Body of pancreas (tissue), 4 donors: Measurements from ENCODE around the gene HOXD10. TPM values are rescaled to one million over a fixed set of nuclear protein-coding genes. Genes with fewer than 3 reads are reported as not detected.
A peak's percentile ranks its signal among the peaks of the same experiment; 100 is the strongest.

Source experiments
- ATAC-seq: fragments of 150-250 bp; one replicate; pipeline ENCODE4 v1.9.1; 2016
- DNase-seq, 4 donors: peaks; one replicate each; pipeline ENCODE4 v3.0.0-alpha.2; 2019
- H3K27ac ChIP-seq, 4 donors: fragments of 200-600 bp; sonication (generic); 1 replicate in 3 of 4; 2 replicates in 1 of 4; pipeline versions ENCODE4 v1.5.1 to v1.6.1; 2016 to 2019; ENCODE audit warnings: mild to moderate bottlenecking in 1 of 4, mixed read lengths in 1 of 4, moderate library complexity in 1 of 4
- H3K27me3 ChIP-seq, 2 donors: fragments of 200-600 bp; sonication (generic); one replicate each; pipeline ENCODE4 v1.6.0; 2016; ENCODE audit warnings: mild to moderate bottlenecking in 1 of 2
- H3K36me3 ChIP-seq, 2 donors: fragments of 200-600 bp; sonication (generic); replicated peaks in 1 of 2; 2 replicates each; pipeline ENCODE4 v1.5.1; 2016; ENCODE audit warnings: low read depth in 2 of 2; ENCODE audit not compliant: insufficient read depth in 1 of 2
- H3K4me1 ChIP-seq: fragments of 200-600 bp; sonication (generic); one replicate; pipeline ENCODE4 v1.6.0; 2016
- H3K4me3 ChIP-seq, 2 donors: fragments of 200-600 bp; sonication (generic); 1 replicate in 1 of 2; 2 replicates in 1 of 2; pipeline ENCODE4 v1.5.1; 2016 to 2019
- H3K9me3 ChIP-seq, 3 donors: fragments of 200-600 bp; sonication (generic); 1 replicate in 2 of 3; 2 replicates in 1 of 3; pipeline ENCODE4 v1.5.1; 2016
- POLR2A ChIP-seq, 3 donors: fragments of 450-650 bp; IDR thresholded peaks; one replicate each; pipeline ENCODE4 v1.6.1; 2016; ENCODE audit warnings: antibody characterized with exemption in 3 of 3, mild to moderate bottlenecking in 2 of 3
- WGBS, 2 donors: methylation state at CpG; one replicate each; pipeline ENCODE4 v1.1.5; 2017; 5-methylcytosine and 5-hydroxymethylcytosine counted together
- intact Hi-C: fragments of 100-400 bp; cut with DNase I; formaldehyde crosslinking; loops from one replicate; pipeline ENCODE4 v1.15.1; 2023
- total RNA-seq, 2 donors: library from RNA; depleted of rRNA; stranded (reverse); fragments of >200 nt; gene quantifications; one replicate each; pipeline ENCODE4 v1.1.0, GENCODE V29; 2016
- TF ChIP-seq, protein P1 (sequence below), 7 experiments: fragments of 450-650 bp in 4 of 7; fragments of 200-600 bp in 3 of 7; sonication (generic) in 3 of 7; IDR thresholded peaks; one replicate each; pipeline ENCODE4 v1.5.1; 2016 to 2019; ENCODE audit warnings: antibody characterized with exemption in 7 of 7

HOXD10 gene
- total RNA-seq, 2 donors from 2014 or later = 0.26 TPM; not detected in 1

DNA sequence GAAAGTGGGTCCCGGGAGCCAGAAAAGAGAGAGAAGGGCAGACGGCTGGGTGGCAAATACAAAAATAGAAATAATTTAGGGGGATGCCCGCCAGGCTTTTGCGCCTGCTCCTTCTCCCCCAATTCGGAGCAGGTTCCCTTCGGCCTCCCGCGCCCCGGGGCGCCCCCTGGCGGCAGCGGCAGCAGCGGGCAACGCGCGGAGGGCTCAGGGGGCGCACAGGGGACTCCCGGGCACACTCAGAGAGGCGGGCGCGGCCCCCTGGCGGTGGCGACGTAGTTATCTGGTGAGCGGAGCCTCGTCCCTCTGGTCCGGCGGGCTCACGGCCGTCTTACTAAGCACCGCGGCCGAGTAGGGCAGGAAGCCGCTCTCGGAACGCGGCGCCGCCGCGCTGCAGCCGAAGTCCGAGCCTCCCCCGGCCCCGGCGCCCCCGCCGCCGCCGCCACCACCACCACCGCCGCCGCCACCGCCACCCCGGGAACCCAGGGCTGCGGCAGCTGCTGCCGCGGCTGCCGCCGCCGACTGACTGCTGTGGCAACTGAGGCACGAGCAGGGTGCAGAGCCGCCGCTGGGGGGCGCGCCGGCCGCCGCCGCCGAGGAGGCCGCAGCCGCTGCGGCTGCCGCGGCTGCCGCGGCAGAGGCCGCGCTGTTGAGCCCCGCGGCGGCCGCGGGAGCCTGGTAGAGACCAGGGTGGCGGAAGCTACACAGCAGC, 36.6 kb upstream of the HOXD10 start:
- DNase-seq (peak in 1 of 4 donors; percentile 33), ATAC-seq (peak; percentile 24)
- Histone ChIP-seq H3K4me1 (peaks cover 23% of the 10 kb centered on the region), H3K27me3 (peaks cover 0 to 79% of the 10 kb centered on the region in 2 donors), H3K9me3 (peaks cover 0 to 8% (median 0%) of the 10 kb centered on the region in 3 donors), H3K4me3 (no peak overlapping the region), H3K27ac (no peak overlapping the region), H3K36me3 (no peaks in the 10 kb centered on the region)
- intact Hi-C loops = loop anchor here (10.0 kb wide), 1 partner anchor 715 kb away; no protein-coding TSS in a partner anchor
- WGBS, 2 donors = 2 to 3% methylated on average over 11 to 67 of the region's 86 CpGs
- no peak for TF ChIP-seq POLR2A (IDR thresholded peaks at IDR 0.05)
- TF ChIP-seq, protein P1, sequence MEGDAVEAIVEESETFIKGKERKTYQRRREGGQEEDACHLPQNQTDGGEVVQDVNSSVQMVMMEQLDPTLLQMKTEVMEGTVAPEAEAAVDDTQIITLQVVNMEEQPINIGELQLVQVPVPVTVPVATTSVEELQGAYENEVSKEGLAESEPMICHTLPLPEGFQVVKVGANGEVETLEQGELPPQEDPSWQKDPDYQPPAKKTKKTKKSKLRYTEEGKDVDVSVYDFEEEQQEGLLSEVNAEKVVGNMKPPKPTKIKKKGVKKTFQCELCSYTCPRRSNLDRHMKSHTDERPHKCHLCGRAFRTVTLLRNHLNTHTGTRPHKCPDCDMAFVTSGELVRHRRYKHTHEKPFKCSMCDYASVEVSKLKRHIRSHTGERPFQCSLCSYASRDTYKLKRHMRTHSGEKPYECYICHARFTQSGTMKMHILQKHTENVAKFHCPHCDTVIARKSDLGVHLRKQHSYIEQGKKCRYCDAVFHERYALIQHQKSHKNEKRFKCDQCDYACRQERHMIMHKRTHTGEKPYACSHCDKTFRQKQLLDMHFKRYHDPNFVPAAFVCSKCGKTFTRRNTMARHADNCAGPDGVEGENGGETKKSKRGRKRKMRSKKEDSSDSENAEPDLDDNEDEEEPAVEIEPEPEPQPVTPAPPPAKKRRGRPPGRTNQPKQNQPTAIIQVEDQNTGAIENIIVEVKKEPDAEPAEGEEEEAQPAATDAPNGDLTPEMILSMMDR (IDR thresholded peaks at IDR 0.05) = peak in 6 of 7 experiments; percentile 18 to 45 (median 37)

DNA sequence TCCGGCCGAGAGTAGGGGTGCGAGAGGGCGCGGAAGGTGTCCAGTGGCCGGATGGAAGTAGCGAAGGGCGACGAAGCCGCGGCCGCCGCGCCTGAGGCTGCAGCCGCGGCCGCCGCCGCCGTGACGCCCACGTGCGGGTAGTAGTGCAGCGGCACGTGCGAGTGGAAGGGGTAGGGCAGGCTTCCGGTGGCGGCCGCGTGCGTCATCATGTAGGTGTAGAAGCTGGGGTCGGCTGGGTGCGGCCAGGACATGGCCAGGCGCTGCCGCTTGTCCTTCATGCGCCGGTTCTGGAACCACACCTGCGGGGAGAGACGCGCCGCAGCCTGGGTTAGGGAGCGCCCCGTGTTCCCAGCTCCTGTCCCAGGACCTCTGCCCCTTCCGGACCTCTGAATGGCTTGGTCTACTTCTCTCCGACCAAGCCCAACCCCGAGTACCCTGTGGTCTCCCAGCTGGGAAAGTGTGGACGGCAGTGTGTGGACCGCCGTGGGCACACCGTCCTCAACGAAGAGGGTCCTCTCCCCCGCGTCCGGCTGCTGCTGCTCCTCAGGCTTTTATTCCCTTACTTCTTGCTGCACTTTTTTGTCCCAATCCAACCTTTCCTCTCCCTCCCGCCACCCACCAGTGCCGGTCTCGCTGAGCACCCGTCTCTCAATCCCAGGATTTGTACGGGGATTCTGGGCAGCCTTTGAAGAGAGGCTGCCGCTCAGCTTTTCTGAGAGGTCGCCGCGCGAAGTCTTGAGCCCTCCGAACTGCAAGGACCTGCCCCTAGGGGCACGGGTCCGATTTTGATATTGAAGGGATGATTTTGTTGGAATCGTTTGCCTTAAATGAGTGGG, 35.8 kb upstream of the HOXD10 start:
- 7 to 14% methylated on average over 24 to 67 of the region's 68 CpGs for WGBS, 2 donors
- ATAC-seq = peak; percentile 35
- TF ChIP-seq POLR2A (IDR thresholded peaks at IDR 0.05) = no peak
- TF ChIP-seq, protein P1 (IDR thresholded peaks at IDR 0.05) = no peak
- Histone ChIP-seq H3K4me3 (no peak overlapping the region), H3K9me3 (peaks cover 0 to 8% (median 0%) of the 10 kb centered on the region in 3 donors), H3K27me3 (peaks cover 0 to 85% of the 10 kb centered on the region in 2 donors), H3K27ac (no peak overlapping the region), H3K4me1 (peaks cover 27% of the 10 kb centered on the region), H3K36me3 (no peaks in the 10 kb centered on the region)
- DNase-seq = no peak
- intact Hi-C loops = loop anchor here (10.0 kb wide), 1 partner anchor 716 kb away; no protein-coding TSS in a partner anchor

DNA sequence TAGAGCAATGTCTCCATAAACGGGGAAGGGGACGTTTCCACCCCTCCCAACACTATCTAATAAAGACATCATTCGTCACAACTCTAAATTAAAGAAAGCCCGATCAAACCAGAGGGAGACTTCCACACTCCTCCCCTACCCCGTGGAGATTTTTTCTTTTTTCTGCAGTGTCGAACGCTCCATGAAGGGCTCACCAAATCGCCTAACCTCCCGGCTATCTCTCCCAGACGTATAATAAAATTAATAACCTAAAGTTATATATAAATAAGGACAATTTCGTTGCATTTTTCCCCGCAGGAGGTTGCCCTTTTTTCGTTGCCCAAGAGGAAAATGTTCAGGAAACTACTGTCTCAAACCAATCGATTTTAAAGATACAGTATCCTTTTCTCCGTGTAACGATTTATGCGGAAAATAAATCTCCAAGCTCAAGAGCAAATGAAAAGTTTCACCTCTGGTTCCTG, 35.2 kb upstream of the HOXD10 start:
- Histone ChIP-seq H3K27ac (no peak overlapping the region), H3K4me1 (peaks cover 34% of the 10 kb centered on the region), H3K9me3 (peaks cover 0 to 8% (median 0%) of the 10 kb centered on the region in 3 donors), H3K36me3 (no peaks in the 10 kb centered on the region), H3K27me3 (peaks cover 0 to 88% of the 10 kb centered on the region in 2 donors), H3K4me3 (no peak overlapping the region)
- TF ChIP-seq, protein P1 (IDR thresholded peaks at IDR 0.05) = no peak
- TF ChIP-seq POLR2A (IDR thresholded peaks at IDR 0.05) = no peak
- ATAC-seq (no peak), DNase-seq (no peak)
- intact Hi-C loops = loop anchor here (10.0 kb wide), 1 partner anchor 717 kb away; no protein-coding TSS in a partner anchor
- 5 to 10% methylated on average over 17 of the region's 17 CpGs for WGBS, 2 donors

DNA sequence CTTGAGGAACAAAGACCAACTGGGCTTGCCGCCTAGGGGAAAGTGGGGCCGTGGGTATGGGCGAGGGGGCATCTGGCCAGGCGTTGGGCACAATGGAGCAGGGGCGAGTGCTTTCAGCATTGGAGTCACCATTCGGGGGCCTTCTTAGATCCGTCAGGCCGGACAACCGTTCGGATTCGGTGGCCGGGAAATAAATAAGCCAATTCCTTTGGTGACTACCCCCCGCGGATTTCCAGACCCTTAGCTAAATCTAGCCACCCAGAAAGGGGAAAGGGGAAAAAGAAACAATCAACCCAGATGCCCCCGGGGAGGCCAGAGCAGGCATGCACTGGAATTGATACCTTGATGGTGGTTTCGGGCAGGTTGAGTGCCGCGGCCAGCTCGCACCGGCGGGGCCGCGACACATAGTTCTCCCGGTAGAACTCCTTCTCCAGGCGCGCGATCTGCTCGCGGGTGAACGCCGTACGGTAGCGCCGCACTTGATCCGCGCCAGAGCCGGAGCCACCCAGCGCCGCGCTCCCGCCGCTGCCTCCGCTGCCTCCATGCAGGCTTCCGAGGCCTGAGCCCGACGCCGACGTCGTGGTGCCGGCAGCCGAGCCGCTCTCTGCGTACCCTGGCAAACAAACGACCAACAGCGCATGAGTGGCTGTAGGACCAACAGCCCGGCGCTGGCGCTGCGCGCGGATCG, 34.6 kb upstream of the HOXD10 start:
- 7 to 9% methylated on average over 19 to 61 of the region's 62 CpGs for WGBS, 2 donors
- no peak for DNase-seq
- no peak for ATAC-seq
- TF ChIP-seq, protein P1 (IDR thresholded peaks at IDR 0.05) = no peak
- TF ChIP-seq POLR2A (IDR thresholded peaks at IDR 0.05) = no peak
- H3K27me3 ChIP-seq = peaks cover 0 to 89% of the 10 kb centered on the region in 2 donors
- no peaks in the 10 kb centered on the region for H3K36me3 ChIP-seq
- no peak overlapping the region for H3K4me3 ChIP-seq
- peaks cover 34% of the 10 kb centered on the region for H3K4me1 ChIP-seq
- H3K27ac ChIP-seq = no peak overlapping the region
- H3K9me3 ChIP-seq = peaks cover 0 to 8% (median 0%) of the 10 kb centered on the region in 3 donors
- intact Hi-C loops = loop anchor here (10.0 kb wide), 1 partner anchor 717 kb away; no protein-coding TSS in a partner anchor
